GM12865 (cell line): ENCODE measurements around the gene MBNL2.

ENCODE experiments used
- DNase-seq: peaks from one replicate; pipeline ENCODE4 v3.0.0; 2010; ENCODE audit warnings: low read depth
- H3K4me3 ChIP-seq: 2 replicates; pipeline ENCODE4 v1.5.1; 2011; ENCODE audit warnings: mild to moderate bottlenecking, low read depth, low read length, control low read depth
- TF ChIP-seq, protein P1 (sequence below): IDR thresholded peaks from 2 replicates; pipeline ENCODE4 v1.5.1; 2011; ENCODE audit warnings: low read length, control low read depth, low read depth, inconsistent platforms; ENCODE audit not compliant: insufficient read depth; ENCODE audit errors: missing control alignments

Gene MBNL2

DNA sequence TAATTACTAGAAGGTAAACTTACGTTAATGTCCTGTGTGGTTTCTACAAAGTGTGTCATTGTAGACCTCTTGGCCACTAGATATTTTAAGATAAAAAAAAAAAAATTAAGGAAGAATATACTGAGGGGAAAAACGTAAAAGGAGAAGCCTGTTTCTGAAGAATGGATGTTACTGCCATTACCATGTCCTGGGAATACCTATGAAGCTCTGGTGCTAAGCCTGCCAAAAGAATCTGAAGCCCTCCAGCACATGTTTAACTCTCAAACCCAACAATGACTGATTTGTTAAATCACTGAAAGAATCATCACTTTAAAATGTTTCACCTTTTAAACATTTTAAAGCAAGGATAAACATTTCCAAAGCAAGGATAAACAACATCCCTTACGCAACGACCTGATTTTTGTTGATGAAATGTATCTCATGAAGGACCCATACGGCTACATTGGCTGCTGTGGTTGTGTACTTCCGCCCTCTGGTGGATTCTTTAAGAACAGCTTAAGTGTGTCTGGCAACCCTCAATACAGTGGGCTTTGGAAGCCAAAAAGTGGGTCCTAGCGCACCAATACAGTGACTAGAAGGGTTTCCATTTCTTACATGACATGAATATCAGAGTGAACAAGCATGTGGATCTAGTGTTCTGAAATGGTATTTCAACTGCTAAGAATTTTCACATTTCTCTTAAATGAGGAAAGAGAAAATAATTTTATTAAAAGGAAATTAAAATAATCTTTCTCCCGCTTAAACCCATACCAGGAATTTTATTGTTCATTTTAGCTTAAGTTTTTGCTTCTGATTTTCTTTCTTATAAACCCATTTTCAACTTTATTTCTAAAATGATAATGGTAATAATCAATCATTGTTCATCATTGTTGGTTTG is 137.3 kb downstream of the MBNL2 start:
- TF ChIP-seq, protein P1, sequence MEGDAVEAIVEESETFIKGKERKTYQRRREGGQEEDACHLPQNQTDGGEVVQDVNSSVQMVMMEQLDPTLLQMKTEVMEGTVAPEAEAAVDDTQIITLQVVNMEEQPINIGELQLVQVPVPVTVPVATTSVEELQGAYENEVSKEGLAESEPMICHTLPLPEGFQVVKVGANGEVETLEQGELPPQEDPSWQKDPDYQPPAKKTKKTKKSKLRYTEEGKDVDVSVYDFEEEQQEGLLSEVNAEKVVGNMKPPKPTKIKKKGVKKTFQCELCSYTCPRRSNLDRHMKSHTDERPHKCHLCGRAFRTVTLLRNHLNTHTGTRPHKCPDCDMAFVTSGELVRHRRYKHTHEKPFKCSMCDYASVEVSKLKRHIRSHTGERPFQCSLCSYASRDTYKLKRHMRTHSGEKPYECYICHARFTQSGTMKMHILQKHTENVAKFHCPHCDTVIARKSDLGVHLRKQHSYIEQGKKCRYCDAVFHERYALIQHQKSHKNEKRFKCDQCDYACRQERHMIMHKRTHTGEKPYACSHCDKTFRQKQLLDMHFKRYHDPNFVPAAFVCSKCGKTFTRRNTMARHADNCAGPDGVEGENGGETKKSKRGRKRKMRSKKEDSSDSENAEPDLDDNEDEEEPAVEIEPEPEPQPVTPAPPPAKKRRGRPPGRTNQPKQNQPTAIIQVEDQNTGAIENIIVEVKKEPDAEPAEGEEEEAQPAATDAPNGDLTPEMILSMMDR, result peak; percentile 77
- no peak overlapping the region for H3K4me3 ChIP-seq
- peak; percentile 72 for DNase-seq

DNA sequence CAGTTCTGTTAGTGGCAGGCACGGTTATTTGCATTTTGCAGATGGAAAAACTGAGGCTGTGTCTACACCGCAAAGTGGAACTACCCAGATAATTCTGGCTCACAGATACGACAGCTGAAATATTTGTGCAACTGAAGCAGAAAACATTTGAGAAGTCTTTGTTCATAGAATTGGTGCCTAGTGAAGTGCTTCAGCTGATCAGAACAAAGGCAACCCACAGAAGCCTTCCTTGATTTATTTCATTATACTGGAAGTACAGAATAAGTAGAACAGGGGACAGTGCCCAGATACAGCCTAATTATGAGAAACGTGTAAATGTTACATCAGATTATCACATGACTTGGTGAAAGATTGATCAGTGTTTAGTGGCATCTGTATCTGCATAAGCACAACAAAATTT is 138.5 kb downstream of the MBNL2 start:
- no peak for DNase-seq
- no peak overlapping the region for H3K4me3 ChIP-seq
- TF ChIP-seq, protein P1, result no peak

DNA sequence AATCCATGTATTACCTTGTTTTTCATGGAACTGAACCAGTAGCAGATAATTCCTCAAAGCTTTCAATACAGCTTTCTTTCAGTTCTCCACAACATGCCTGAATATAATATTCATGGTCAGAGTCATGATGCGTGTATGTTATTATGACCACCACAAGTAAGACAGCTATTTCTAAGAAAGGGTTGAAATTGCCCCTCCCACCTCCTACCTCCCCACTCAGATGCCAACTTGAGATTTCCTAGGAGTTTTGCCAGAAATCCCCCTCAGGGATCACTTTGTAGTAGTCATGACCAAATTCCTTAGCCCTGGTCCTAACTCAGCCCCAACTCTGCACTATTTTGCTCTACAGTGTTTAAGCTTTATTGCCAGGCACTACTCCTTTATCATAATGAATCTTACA is 141.9 kb downstream of the MBNL2 start:
- TF ChIP-seq, protein P1, result no peak
- no peak for DNase-seq
- no peak overlapping the region for H3K4me3 ChIP-seq

DNA sequence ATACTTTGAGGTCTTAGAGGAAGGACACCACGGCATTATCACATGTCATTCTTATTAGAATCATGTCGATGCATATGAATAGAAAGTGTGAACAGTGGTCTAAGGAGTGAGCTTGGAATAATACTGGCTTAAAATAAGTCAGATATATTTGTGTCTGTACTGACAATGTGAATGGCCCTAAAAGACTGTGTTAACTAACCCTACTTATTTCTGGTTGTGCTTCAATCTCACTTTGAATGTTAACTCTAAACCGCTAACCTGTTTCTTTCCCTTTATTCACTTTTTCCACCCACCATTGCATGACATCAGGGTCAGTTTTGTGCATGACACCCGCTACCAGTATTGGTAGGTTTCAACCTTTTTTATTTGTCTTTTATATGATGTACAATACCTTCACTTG is 142.7 kb downstream of the MBNL2 start:
- H3K4me3 ChIP-seq, result no peak overlapping the region
- no peak for DNase-seq
- TF ChIP-seq, protein P1, result no peak

DNA sequence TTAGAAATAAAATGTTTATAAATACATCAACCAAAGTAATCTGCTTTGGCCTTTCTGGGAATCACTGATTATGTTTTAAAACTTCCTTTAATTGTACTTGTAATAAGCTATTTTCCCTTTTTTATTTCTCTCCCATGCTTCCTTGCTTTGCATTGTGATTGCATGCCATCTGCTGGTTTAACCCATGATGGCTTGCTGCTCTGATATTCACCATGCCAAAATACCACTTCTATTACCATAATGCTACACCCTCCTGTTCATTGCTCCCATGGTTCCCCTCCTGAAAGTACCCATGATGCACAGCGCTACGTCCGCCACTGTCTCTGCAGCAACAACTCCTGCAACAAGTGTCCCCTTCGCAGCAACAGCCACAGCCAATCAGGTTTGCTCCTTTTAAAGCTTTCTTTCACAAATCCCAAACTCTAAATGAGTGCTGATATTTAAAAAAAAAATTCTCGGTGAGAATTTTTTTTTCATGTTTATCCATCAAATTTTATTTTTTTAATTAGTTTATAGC is 144.1 kb downstream of the MBNL2 start:
- DNase-seq, result no peak

DNA sequence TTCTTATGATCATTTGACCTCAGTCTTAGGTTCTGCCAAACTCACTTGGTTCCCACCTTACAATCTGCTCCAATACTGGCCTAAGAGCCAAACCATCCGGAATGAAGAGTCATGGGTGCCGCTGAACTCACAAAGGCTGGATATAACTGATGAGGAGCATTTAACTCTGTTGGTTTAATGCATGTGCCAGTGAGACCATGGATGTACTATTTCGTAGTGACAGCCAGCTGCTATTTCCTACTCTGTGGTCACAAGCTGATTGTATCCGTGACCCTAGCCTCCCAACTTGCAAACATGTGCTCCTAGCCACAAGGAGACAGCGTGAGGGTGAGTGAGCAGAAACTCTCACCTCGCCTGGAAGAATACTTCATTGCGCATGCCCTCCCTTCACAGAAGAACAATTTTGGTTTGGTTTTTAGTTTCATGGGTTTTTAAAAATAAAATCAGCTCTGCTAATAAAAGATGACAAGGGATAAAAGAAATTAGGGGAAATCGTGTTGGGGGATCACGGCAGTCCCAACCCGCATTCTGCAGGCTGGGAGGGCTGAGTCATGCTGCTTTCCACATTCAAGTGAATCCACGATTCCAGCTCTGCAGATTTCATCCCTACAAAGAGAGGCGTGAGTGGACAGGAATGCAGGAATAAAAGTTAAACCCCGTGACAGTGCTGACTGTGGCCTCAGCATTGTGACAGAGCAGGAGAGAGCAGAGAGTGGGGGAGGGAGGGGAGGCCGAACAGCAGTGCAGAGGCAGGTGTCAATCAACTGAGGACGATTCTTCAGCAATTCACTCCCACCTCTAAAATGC is 145.1 kb downstream of the MBNL2 start:
- peak; percentile 43 for DNase-seq
- TF ChIP-seq, protein P1, result no peak
- no peak overlapping the region for H3K4me3 ChIP-seq

More for the DNA sequence above, 144.1 kb downstream of the MBNL2 start:
- no peak overlapping the region for H3K4me3 ChIP-seq
- TF ChIP-seq, protein P1, result no peak
